Osteocyte (in vitro differentiated cells): Measurements from ENCODE around the gene ST7. TPM values are rescaled to one million over a fixed set of nuclear protein-coding genes. Genes with fewer than 3 reads are reported as not detected.
"Not testable (repeated sequence)": the region's sequence is repeated elsewhere in the genome, so short reads cannot be mapped to it uniquely, and the experiment has no call there.

Experiments
- DNase-seq: peaks from one replicate; pipeline ENCODE4 v3.0.0; 2021; ENCODE audit warnings: mixed read lengths; ENCODE audit not compliant: unreplicated experiment; ENCODE audit errors: extremely low spot score
- H3K27ac Mint-ChIP-seq: one replicate; pipeline ENCODE4 v1.8.0; 2021; ENCODE audit warnings: mild to moderate bottlenecking, mixed read lengths; ENCODE audit not compliant: unreplicated experiment
- H3K27me3 Mint-ChIP-seq: one replicate; pipeline ENCODE4 v1.8.0; 2021; ENCODE audit warnings: mixed read lengths; ENCODE audit not compliant: unreplicated experiment
- H3K36me3 Mint-ChIP-seq: one replicate; pipeline ENCODE4 v1.8.0; 2021; ENCODE audit warnings: mixed read lengths; ENCODE audit not compliant: unreplicated experiment
- H3K4me1 Mint-ChIP-seq: one replicate; pipeline ENCODE4 v1.8.0; 2021; ENCODE audit warnings: mixed read lengths; ENCODE audit not compliant: unreplicated experiment
- H3K4me3 Mint-ChIP-seq: one replicate; pipeline ENCODE4 v1.8.0; 2021; ENCODE audit warnings: mild to moderate bottlenecking, moderate library complexity, mixed read lengths; ENCODE audit not compliant: unreplicated experiment
- H3K9me3 Mint-ChIP-seq: one replicate; pipeline ENCODE4 v1.8.0; 2021; ENCODE audit warnings: mixed read lengths; ENCODE audit not compliant: unreplicated experiment
- CTCF ChIP-seq: fragments of 200-600 bp; sonication (generic); IDR thresholded peaks from 2 replicates; pipeline ENCODE4 v1.5.0; 2021; ENCODE audit warnings: antibody characterized with exemption, mild to moderate bottlenecking, moderate library complexity
- total RNA-seq: library from RNA; stranded (reverse); gene quantifications from 2 replicates; pipeline ENCODE4 v1.2.1, GENCODE V29; 2021

ST7 gene
- total RNA-seq, 1 donor from 2014 or later: 68.5 TPM

- H3K27me3 Mint-ChIP-seq: no peaks in the 10 kb centered on the region
- no peak overlapping the region for H3K27ac Mint-ChIP-seq
- no peaks in the 10 kb centered on the region for H3K9me3 Mint-ChIP-seq
- peak; percentile 92 for DNase-seq
- peak; percentile 92 for TF ChIP-seq CTCF
- peaks cover 41% of the 10 kb centered on the region for H3K4me1 Mint-ChIP-seq
- H3K36me3 Mint-ChIP-seq: peaks cover 21% of the 10 kb centered on the region
- H3K4me3 Mint-ChIP-seq: no peak overlapping the region
Measured at GRCh38 chr7:117119192-117119924, 166.1 kb downstream of the ST7 start.

- not testable (repeated sequence) for H3K4me3 Mint-ChIP-seq, DNase-seq, H3K9me3 Mint-ChIP-seq, H3K27ac Mint-ChIP-seq, H3K27me3 Mint-ChIP-seq
- Mint-ChIP-seq H3K36me3 (peaks cover 20% of the 10 kb centered on the region), H3K4me1 (peaks cover 48% of the 10 kb centered on the region)
Measured at GRCh38 chr7:117120321-117120720, 167.0 kb downstream of the ST7 start.

GRCh38 chr7:117122036-117122435 lies 168.7 kb downstream of the ST7 start:
- not testable (repeated sequence) for H3K9me3 Mint-ChIP-seq, H3K4me3 Mint-ChIP-seq, H3K27me3 Mint-ChIP-seq, DNase-seq
- H3K36me3 Mint-ChIP-seq: peaks cover 14% of the 10 kb centered on the region
- H3K4me1 Mint-ChIP-seq: peaks cover 59% of the 10 kb centered on the region
- peak overlapping the region; percentile 69 for H3K27ac Mint-ChIP-seq

GRCh38 chr7:117122536-117122935 lies 169.2 kb downstream of the ST7 start:
- H3K27ac Mint-ChIP-seq: peak overlapping the region; percentile 69

GRCh38 chr7:117123311-117123926 lies 170.1 kb downstream of the ST7 start:
- H3K27me3 Mint-ChIP-seq: no peaks in the 10 kb centered on the region
- DNase-seq: no peak
- H3K4me1 Mint-ChIP-seq: peaks cover 68% of the 10 kb centered on the region
- H3K4me3 Mint-ChIP-seq: no peak overlapping the region
- TF ChIP-seq CTCF: no peak
- no peaks in the 10 kb centered on the region for H3K9me3 Mint-ChIP-seq
- H3K36me3 Mint-ChIP-seq: peaks cover 14% of the 10 kb centered on the region
- H3K27ac Mint-ChIP-seq: peak overlapping the region; percentile 69

More at GRCh38 chr7:117122536-117122935, 169.2 kb downstream of the ST7 start:
- H3K9me3 Mint-ChIP-seq: no peaks in the 10 kb centered on the region
- H3K27me3 Mint-ChIP-seq: no peaks in the 10 kb centered on the region
- peaks cover 14% of the 10 kb centered on the region for H3K36me3 Mint-ChIP-seq
- no peak for TF ChIP-seq CTCF
- DNase-seq: no peak
- H3K4me1 Mint-ChIP-seq: peaks cover 64% of the 10 kb centered on the region
- H3K4me3 Mint-ChIP-seq: no peak overlapping the region

- peak; percentile 90 for DNase-seq
- H3K4me3 Mint-ChIP-seq: no peak overlapping the region
- H3K4me1 Mint-ChIP-seq: peaks cover 63% of the 10 kb centered on the region
- H3K9me3 Mint-ChIP-seq: no peaks in the 10 kb centered on the region
- H3K27ac Mint-ChIP-seq: peak overlapping the region; percentile 68
- TF ChIP-seq CTCF: no peak
- no peaks in the 10 kb centered on the region for H3K27me3 Mint-ChIP-seq
- peaks cover 14% of the 10 kb centered on the region for H3K36me3 Mint-ChIP-seq
Measured at GRCh38 chr7:117124591-117125220, 171.4 kb downstream of the ST7 start.
